HG03520 (cell line): ENCODE measurements around the gene ENDOU.
A peak's percentile ranks its signal among the peaks of the same experiment; 100 is the strongest.

Source experiments
- ATAC-seq: cut with Tn5 transposase; IDR thresholded peaks from one replicate; pipeline ENCODE4 v1.9.1; 2021; ENCODE audit warnings: mild to moderate bottlenecking, moderate library complexity; ENCODE audit not compliant: unreplicated experiment

The ENDOU gene

GRCh38 chr12:47725091-47725772 is at the start of gene ENDOU:
Gene ENDOU (minus strand): TSS chr12:47725490. CDS start chr12:47725413, 77 bp downstream.
- no peak for ATAC-seq

GRCh38 chr12:47774663-47775062 is 49.4 kb upstream of the ENDOU start:
- ATAC-seq: no peak

- no peak for ATAC-seq
Observed at GRCh38 chr12:47773858-47774580, 48.7 kb upstream of the ENDOU start.

GRCh38 chr12:47773062-47773857 is 48.0 kb upstream of the ENDOU start, which contains the start of gene SLC48A1:
Gene SLC48A1 (plus strand): TSS chr12:47773238. CDS start chr12:47773305, 67 bp downstream.
- ATAC-seq: peak; percentile 73

- no peak for ATAC-seq
Observed at GRCh38 chr12:47772738-47773061, 47.4 kb upstream of the ENDOU start.

- ATAC-seq: no peak
Observed at GRCh38 chr12:47772094-47772660, 46.9 kb upstream of the ENDOU start.

GRCh38 chr12:47771304-47771703 is 46.0 kb upstream of the ENDOU start:
- ATAC-seq: no peak

- no peak for ATAC-seq
Observed at GRCh38 chr12:47770086-47770726, 44.9 kb upstream of the ENDOU start.

- no peak for ATAC-seq
Observed at GRCh38 chr12:47769234-47770085, 44.2 kb upstream of the ENDOU start.

- no peak for ATAC-seq
Observed at GRCh38 chr12:47768323-47768811, 43.1 kb upstream of the ENDOU start.

- ATAC-seq: no peak
Observed at GRCh38 chr12:47767216-47767724, 42.0 kb upstream of the ENDOU start.

- ATAC-seq: no peak
Observed at GRCh38 chr12:47766502-47767215, 41.4 kb upstream of the ENDOU start.

GRCh38 chr12:47763481-47764346 is 38.4 kb upstream of the ENDOU start:
- ATAC-seq: no peak

- ATAC-seq: no peak
Observed at GRCh38 chr12:47762850-47763465, 37.7 kb upstream of the ENDOU start.

- peak; percentile 55 for ATAC-seq
Observed at GRCh38 chr12:47758834-47759690, 33.8 kb upstream of the ENDOU start, which contains the start of gene RAPGEF3. Gene RAPGEF3 (minus strand): TSS chr12:47758880. CDS start chr12:47758556, 324 bp downstream.

- no peak for ATAC-seq
Observed at GRCh38 chr12:47758584-47758833, 33.2 kb upstream of the ENDOU start.
